GM23338 (cell line): ENCODE results near the gene NDUFV2. TPM values are rescaled to one million over a fixed set of nuclear protein-coding genes. Genes with fewer than 3 reads are reported as not detected.

Experiments
- ATAC-seq: fragments of 200-7000 bp; cut with Tn5 transposase; 3 replicates; pipeline ENCODE4 v1.9.1; 2020
- DNase-seq: peaks from one replicate; pipeline ENCODE4 v3.0.0-alpha.2; 2015; ENCODE audit warnings: low spot score
- H2AFZ ChIP-seq: fragments of 200-600 bp; sonication (generic); 2 replicates; pipeline ENCODE4 v1.8.0; 2016; ENCODE audit warnings: antibody characterized with exemption, mild to moderate bottlenecking, moderate library complexity
- H3F3A ChIP-seq: fragments of 200-600 bp; sonication (generic); replicated peaks from 2 replicates; pipeline ENCODE4 v1.8.0; 2017; ENCODE audit warnings: antibody characterized with exemption, mixed run types, low read depth
- H3K27ac ChIP-seq: fragments of 200-600 bp; sonication (generic); 2 replicates; pipeline ENCODE4 v1.6.1; 2016; ENCODE audit warnings: low read depth
- H3K27me3 ChIP-seq: fragments of 200-600 bp; sonication (generic); 2 replicates; pipeline ENCODE4 v1.8.0; 2016; ENCODE audit warnings: mild to moderate bottlenecking, mixed run types, moderate library complexity; ENCODE audit not compliant: insufficient read depth
- H3K36me3 ChIP-seq: fragments of 200-600 bp; sonication (generic); 2 replicates; pipeline ENCODE4 v1.8.0; 2016; ENCODE audit warnings: mild to moderate bottlenecking; ENCODE audit not compliant: insufficient read depth
- H3K4me1 ChIP-seq: fragments of 200-600 bp; sonication (generic); 2 replicates; pipeline ENCODE4 v1.8.0; 2016; ENCODE audit warnings: mild to moderate bottlenecking, moderate library complexity; ENCODE audit not compliant: insufficient read depth
- H3K4me2 ChIP-seq: fragments of 200-600 bp; sonication (generic); 2 replicates; pipeline ENCODE4 v1.7.1; 2017; ENCODE audit warnings: mixed run types
- H3K4me3 ChIP-seq: fragments of 200-600 bp; sonication (generic); 2 replicates; pipeline ENCODE4 v1.6.1; 2016; ENCODE audit warnings: mixed run types
- H3K79me2 ChIP-seq: fragments of 200-600 bp; sonication (generic); replicated peaks from 2 replicates; pipeline ENCODE4 v1.8.0; 2017; ENCODE audit warnings: mild to moderate bottlenecking; ENCODE audit not compliant: insufficient read depth
- H3K9me2 ChIP-seq: fragments of 200-600 bp; sonication (generic); 2 replicates; pipeline ENCODE4 v1.8.0; 2017; ENCODE audit not compliant: insufficient read depth
- H4K20me1 ChIP-seq: fragments of 200-600 bp; sonication (generic); replicated peaks from 2 replicates; pipeline ENCODE4 v1.8.0; 2017; ENCODE audit warnings: mild to moderate bottlenecking; ENCODE audit not compliant: insufficient read depth
- H3K27ac Mint-ChIP-seq: 2 replicates; pipeline ENCODE4 v1.8.0; 2020; ENCODE audit warnings: inconsistent platforms, mild to moderate bottlenecking, moderate library complexity, mixed read lengths
- H3K27me3 Mint-ChIP-seq: 3 replicates; pipeline ENCODE4 v1.8.0; 2022; ENCODE audit warnings: low read depth, mild to moderate bottlenecking, moderate library complexity, mixed read lengths, inconsistent platforms; ENCODE audit not compliant: insufficient read depth, poor library complexity
- H3K36me3 Mint-ChIP-seq: 3 replicates; pipeline ENCODE4 v1.8.0; 2021; ENCODE audit warnings: low read depth, mild to moderate bottlenecking, inconsistent platforms, moderate library complexity, mixed read lengths
- H3K4me1 Mint-ChIP-seq: 3 replicates; pipeline ENCODE4 v1.8.0; 2020; ENCODE audit warnings: mild to moderate bottlenecking, inconsistent platforms, mixed read lengths
- H3K4me3 Mint-ChIP-seq: 3 replicates; pipeline ENCODE4 v1.8.0; 2021; ENCODE audit warnings: moderate library complexity, mild to moderate bottlenecking, inconsistent platforms, mixed read lengths
- H3K9me3 Mint-ChIP-seq: 3 replicates; pipeline ENCODE4 v1.8.0; 2020; ENCODE audit warnings: moderate library complexity, mild to moderate bottlenecking, inconsistent platforms, mixed read lengths
- CREB1 ChIP-seq: fragments of 250-450 bp; sonication (Bioruptor Pico); IDR thresholded peaks from 2 replicates; pipeline ENCODE4 v1.5.0; 2020; ENCODE audit warnings: low read depth, mild to moderate bottlenecking, moderate library complexity
- ETS1 ChIP-seq: IDR thresholded peaks from 2 replicates; pipeline ENCODE4 v1.6.1; 2016; ENCODE audit warnings: antibody characterized with exemption
- EZH2 ChIP-seq: fragments of 200-600 bp; sonication (generic); IDR thresholded peaks from one replicate; pipeline ENCODE4 v1.8.0; 2017; ENCODE audit warnings: antibody characterized with exemption, mild to moderate bottlenecking, low read depth; ENCODE audit not compliant: unreplicated experiment
- EZH2phosphoT487 ChIP-seq: fragments of 200-600 bp; sonication (generic); IDR thresholded peaks from one replicate; pipeline ENCODE4 v1.8.1; 2018; ENCODE audit warnings: antibody characterized with exemption; ENCODE audit not compliant: unreplicated experiment
- JUNB ChIP-seq: IDR thresholded peaks from one replicate; pipeline ENCODE4 v1.6.1; 2016; ENCODE audit warnings: antibody characterized with exemption; ENCODE audit not compliant: unreplicated experiment
- NANOG ChIP-seq: IDR thresholded peaks from 2 replicates; pipeline ENCODE4 v1.6.1; 2016; ENCODE audit warnings: antibody characterized with exemption, borderline replicate concordance
- POLR2AphosphoS5 ChIP-seq: IDR thresholded peaks from 2 replicates; pipeline ENCODE4 v1.6.1; 2016; ENCODE audit warnings: antibody characterized with exemption, low read depth
- STAT1 ChIP-seq: IDR thresholded peaks from one replicate; pipeline ENCODE4 v1.6.1; 2016; ENCODE audit warnings: antibody characterized with exemption; ENCODE audit not compliant: unreplicated experiment
- ZNF114 ChIP-seq: fragments of 250-450 bp; sonication (Bioruptor Pico); IDR thresholded peaks from 2 replicates; pipeline ENCODE4 v1.5.0; 2020; ENCODE audit warnings: mild to moderate bottlenecking, moderate library complexity
- ZNF331 ChIP-seq: fragments of 250-450 bp; sonication (Bioruptor Pico); IDR thresholded peaks from 2 replicates; pipeline ENCODE4 v1.5.0; 2020; ENCODE audit warnings: low read depth, mild to moderate bottlenecking, moderate library complexity
- polyA plus RNA-seq: library from polyadenylated mRNA; unstranded; fragments of >200 nt; fragmentation: Nextera tagmentation; extraction: Ambion mirVana; gene quantifications from 2 replicates; pipeline ENCODE4 v1.2.1, GENCODE V29; 2016
- total RNA-seq: library from RNA; depleted of rRNA; stranded (reverse); fragments of >200 nt; shearing (Covaris generic); gene quantifications from 2 replicates; pipeline ENCODE4 v1.2.3, GENCODE V29; 2014
- TF ChIP-seq, protein P1 (sequence below), 2 experiments: fragments of 200-600 bp in 1 of 2; sonication (generic) in 1 of 2; conservative IDR thresholded peaks; 2 replicates each; pipeline versions ENCODE4 v1.5.1 to v1.6.1; 2016 to 2017; ENCODE audit warnings: antibody characterized with exemption in 2 of 2, low read depth in 2 of 2, mild to moderate bottlenecking in 2 of 2, moderate library complexity in 1 of 2
- TF ChIP-seq, protein P2 (sequence below): fragments of 250-450 bp; sonication (Bioruptor Pico); IDR thresholded peaks from 2 replicates; pipeline ENCODE4 v1.5.0; 2020; ENCODE audit warnings: mild to moderate bottlenecking, moderate library complexity
- TF ChIP-seq, protein P3 (sequence below): IDR thresholded peaks from one replicate; pipeline ENCODE4 v1.6.1; 2018; ENCODE audit warnings: antibody characterized with exemption; ENCODE audit not compliant: unreplicated experiment

Gene NDUFV2
- total and polyA plus RNA-seq, 2 experiments from 2014 or later = 157 to 577 TPM

GRCh38 chr18:9055626-9056025, 46.9 kb upstream of the NDUFV2 start:
- no peaks in the 10 kb centered on the region for H3K4me1 ChIP-seq
- H3K4me2 ChIP-seq = no peak overlapping the region
- TF ChIP-seq EZH2phosphoT487 = no peak
- no peak for TF ChIP-seq ZNF114
- TF ChIP-seq, protein P1, sequence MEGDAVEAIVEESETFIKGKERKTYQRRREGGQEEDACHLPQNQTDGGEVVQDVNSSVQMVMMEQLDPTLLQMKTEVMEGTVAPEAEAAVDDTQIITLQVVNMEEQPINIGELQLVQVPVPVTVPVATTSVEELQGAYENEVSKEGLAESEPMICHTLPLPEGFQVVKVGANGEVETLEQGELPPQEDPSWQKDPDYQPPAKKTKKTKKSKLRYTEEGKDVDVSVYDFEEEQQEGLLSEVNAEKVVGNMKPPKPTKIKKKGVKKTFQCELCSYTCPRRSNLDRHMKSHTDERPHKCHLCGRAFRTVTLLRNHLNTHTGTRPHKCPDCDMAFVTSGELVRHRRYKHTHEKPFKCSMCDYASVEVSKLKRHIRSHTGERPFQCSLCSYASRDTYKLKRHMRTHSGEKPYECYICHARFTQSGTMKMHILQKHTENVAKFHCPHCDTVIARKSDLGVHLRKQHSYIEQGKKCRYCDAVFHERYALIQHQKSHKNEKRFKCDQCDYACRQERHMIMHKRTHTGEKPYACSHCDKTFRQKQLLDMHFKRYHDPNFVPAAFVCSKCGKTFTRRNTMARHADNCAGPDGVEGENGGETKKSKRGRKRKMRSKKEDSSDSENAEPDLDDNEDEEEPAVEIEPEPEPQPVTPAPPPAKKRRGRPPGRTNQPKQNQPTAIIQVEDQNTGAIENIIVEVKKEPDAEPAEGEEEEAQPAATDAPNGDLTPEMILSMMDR (conservative IDR thresholded peaks at IDR 0.05; ENCODE audit: low read depth in 2 of 2) = no peak
- TF ChIP-seq ETS1 = no peak
- TF ChIP-seq, protein P2, sequence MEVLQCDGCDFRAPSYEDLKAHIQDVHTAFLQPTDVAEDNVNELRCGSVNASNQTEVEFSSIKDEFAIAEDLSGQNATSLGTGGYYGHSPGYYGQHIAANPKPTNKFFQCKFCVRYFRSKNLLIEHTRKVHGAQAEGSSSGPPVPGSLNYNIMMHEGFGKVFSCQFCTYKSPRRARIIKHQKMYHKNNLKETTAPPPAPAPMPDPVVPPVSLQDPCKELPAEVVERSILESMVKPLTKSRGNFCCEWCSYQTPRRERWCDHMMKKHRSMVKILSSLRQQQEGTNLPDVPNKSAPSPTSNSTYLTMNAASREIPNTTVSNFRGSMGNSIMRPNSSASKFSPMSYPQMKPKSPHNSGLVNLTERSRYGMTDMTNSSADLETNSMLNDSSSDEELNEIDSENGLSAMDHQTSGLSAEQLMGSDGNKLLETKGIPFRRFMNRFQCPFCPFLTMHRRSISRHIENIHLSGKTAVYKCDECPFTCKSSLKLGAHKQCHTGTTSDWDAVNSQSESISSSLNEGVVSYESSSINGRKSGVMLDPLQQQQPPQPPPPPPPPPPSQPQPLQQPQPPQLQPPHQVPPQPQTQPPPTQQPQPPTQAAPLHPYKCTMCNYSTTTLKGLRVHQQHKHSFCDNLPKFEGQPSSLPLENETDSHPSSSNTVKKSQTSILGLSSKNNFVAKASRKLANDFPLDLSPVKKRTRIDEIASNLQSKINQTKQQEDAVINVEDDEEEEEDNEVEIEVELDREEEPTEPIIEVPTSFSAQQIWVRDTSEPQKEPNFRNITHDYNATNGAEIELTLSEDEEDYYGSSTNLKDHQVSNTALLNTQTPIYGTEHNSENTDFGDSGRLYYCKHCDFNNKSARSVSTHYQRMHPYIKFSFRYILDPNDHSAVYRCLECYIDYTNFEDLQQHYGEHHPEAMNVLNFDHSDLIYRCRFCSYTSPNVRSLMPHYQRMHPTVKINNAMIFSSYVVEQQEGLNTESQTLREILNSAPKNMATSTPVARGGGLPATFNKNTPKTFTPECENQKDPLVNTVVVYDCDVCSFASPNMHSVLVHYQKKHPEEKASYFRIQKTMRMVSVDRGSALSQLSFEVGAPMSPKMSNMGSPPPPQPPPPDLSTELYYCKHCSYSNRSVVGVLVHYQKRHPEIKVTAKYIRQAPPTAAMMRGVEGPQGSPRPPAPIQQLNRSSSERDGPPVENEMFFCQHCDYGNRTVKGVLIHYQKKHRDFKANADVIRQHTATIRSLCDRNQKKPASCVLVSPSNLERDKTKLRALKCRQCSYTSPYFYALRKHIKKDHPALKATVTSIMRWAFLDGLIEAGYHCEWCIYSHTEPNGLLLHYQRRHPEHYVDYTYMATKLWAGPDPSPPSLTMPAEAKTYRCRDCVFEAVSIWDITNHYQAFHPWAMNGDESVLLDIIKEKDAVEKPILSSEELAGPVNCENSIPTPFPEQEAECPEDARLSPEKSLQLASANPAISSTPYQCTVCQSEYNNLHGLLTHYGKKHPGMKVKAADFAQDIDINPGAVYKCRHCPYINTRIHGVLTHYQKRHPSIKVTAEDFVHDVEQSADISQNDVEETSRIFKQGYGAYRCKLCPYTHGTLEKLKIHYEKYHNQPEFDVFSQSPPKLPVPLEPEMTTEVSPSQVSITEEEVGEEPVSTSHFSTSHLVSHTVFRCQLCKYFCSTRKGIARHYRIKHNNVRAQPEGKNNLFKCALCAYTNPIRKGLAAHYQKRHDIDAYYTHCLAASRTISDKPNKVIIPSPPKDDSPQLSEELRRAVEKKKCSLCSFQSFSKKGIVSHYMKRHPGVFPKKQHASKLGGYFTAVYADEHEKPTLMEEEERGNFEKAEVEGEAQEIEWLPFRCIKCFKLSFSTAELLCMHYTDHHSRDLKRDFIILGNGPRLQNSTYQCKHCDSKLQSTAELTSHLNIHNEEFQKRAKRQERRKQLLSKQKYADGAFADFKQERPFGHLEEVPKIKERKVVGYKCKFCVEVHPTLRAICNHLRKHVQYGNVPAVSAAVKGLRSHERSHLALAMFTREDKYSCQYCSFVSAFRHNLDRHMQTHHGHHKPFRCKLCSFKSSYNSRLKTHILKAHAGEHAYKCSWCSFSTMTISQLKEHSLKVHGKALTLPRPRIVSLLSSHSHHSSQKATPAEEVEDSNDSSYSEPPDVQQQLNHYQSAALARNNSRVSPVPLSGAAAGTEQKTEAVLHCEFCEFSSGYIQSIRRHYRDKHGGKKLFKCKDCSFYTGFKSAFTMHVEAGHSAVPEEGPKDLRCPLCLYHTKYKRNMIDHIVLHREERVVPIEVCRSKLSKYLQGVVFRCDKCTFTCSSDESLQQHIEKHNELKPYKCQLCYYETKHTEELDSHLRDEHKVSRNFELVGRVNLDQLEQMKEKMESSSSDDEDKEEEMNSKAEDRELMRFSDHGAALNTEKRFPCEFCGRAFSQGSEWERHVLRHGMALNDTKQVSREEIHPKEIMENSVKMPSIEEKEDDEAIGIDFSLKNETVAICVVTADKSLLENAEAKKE (CRISPR knock-in tag) = no peak
- no peak for TF ChIP-seq JUNB
- TF ChIP-seq, protein P3, sequence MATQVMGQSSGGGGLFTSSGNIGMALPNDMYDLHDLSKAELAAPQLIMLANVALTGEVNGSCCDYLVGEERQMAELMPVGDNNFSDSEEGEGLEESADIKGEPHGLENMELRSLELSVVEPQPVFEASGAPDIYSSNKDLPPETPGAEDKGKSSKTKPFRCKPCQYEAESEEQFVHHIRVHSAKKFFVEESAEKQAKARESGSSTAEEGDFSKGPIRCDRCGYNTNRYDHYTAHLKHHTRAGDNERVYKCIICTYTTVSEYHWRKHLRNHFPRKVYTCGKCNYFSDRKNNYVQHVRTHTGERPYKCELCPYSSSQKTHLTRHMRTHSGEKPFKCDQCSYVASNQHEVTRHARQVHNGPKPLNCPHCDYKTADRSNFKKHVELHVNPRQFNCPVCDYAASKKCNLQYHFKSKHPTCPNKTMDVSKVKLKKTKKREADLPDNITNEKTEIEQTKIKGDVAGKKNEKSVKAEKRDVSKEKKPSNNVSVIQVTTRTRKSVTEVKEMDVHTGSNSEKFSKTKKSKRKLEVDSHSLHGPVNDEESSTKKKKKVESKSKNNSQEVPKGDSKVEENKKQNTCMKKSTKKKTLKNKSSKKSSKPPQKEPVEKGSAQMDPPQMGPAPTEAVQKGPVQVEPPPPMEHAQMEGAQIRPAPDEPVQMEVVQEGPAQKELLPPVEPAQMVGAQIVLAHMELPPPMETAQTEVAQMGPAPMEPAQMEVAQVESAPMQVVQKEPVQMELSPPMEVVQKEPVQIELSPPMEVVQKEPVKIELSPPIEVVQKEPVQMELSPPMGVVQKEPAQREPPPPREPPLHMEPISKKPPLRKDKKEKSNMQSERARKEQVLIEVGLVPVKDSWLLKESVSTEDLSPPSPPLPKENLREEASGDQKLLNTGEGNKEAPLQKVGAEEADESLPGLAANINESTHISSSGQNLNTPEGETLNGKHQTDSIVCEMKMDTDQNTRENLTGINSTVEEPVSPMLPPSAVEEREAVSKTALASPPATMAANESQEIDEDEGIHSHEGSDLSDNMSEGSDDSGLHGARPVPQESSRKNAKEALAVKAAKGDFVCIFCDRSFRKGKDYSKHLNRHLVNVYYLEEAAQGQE = no peak
- TF ChIP-seq EZH2 = no peak
- no peak for TF ChIP-seq CREB1 (CRISPR knock-in tag)
- TF ChIP-seq POLR2AphosphoS5 = no peak
- TF ChIP-seq ZNF331 (CRISPR knock-in tag) = no peak
- no peak for TF ChIP-seq NANOG
- TF ChIP-seq STAT1 = no peak
- Mint-ChIP-seq H3K27ac (no peak overlapping the region), H3K9me3 (peaks cover 25% of the 10 kb centered on the region), H3K36me3 (peaks cover 9% of the 10 kb centered on the region; the same call in 2 of the 3 replicates), H3K4me1 (no peaks in the 10 kb centered on the region), H3K27me3 (no peaks in the 10 kb centered on the region), H3K4me3 (no peak overlapping the region)
- no peaks in the 10 kb centered on the region for H3K9me2 ChIP-seq
- no peak for DNase-seq
- H2AFZ ChIP-seq = no peak overlapping the region
- H3K4me3 ChIP-seq = no peak overlapping the region
- ATAC-seq = no peak
- H3K36me3 ChIP-seq = no peaks in the 10 kb centered on the region
- H3K27ac ChIP-seq = no peak overlapping the region
- H3K79me2 ChIP-seq = no peaks in the 10 kb centered on the region
- no peaks in the 10 kb centered on the region for H4K20me1 ChIP-seq
- no peaks in the 10 kb centered on the region for H3K27me3 ChIP-seq
- no peaks in the 10 kb centered on the region for H3F3A ChIP-seq
